ENCODE results near the gene PIWIL1.
A peak's percentile ranks its signal among the peaks of the same experiment; 100 is the strongest.

Gene PIWIL1

GRCh38 chr12:130369816-130370215 is 32.1 kb downstream of the PIWIL1 start:
- intact Hi-C loops (cut with DNase I), result no loop called here
- no peak for DNase-seq

GRCh38 chr12:130371296-130371695 is 33.6 kb downstream of the PIWIL1 start:
- intact Hi-C loops (cut with DNase I), result no loop called here
- DNase-seq, result no peak

- intact Hi-C loops (cut with DNase I), result no loop called here
- no peak for DNase-seq
These were observed 35.2 kb downstream of the PIWIL1 start for GRCh38 chr12:130372936-130373335.

GRCh38 chr12:130374083-130374482 is 36.4 kb downstream of the PIWIL1 start:
- intact Hi-C loops (cut with DNase I), result no loop called here
- DNase-seq, result no peak

DNA sequence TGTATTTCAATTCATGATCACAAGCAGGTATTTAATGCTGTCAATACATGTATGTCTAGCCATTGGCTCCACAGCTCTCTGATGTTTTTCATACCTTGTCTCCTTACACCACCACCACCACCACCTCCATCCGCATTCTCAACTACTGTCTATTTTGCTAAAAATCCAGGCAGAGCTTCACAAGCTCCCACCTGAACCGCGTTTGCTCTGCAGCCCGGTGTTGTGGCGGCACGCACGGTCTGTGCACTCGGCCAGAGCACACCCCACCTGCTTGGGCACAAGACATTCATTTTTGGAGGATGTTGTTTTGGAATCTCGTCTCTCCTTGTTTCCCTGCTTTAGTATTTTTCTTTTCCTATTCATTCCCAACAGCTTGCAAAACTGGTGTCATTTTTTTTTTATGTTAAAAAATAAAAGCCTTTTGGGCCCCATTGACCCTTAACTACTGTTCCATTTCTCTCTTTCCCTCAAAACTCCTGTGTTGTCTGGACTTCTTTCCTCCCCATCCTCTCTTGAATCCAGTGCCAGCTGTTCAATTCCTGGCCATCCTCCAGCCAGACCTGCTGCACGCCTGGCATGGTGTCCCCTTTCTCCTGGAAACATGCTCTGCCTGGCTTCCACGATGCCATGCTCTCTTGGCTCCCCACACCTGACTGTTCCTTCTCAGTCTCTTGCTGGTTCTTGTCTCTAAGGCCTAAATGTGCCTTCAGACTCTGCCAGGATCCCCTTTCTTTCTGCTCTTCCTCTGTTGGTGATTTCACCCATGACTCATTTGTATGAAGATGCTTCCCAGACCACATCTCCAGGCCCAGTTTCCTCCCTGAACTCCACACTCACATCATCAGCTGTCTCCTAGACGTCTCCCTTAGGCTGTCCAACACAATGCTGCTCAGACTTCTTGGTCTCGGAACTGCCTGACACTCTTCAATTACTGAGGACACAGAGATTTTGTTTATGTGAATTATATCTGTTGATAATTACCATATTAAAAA is 37.9 kb downstream of the PIWIL1 start:
- no peak for DNase-seq
- intact Hi-C loops (cut with DNase I), result no loop called here

- intact Hi-C loops (cut with DNase I), result no loop called here
- DNase-seq, result no peak
These were observed 45.1 kb downstream of the PIWIL1 start for GRCh38 chr12:130382818-130383217.

- no peak for DNase-seq
These were observed 46.5 kb downstream of the PIWIL1 start for GRCh38 chr12:130384234-130384633.

GRCh38 chr12:130385193-130385592 is 47.5 kb downstream of the PIWIL1 start:
- intact Hi-C loops (cut with DNase I), result no loop called here

More at GRCh38 chr12:130384234-130384633, 46.5 kb downstream of the PIWIL1 start:
- intact Hi-C loops (cut with DNase I), result no loop called here

GRCh38 chr12:130391186-130391585 is 53.5 kb downstream of the PIWIL1 start:
- peak in 1 of 10 donors; percentile 77 for DNase-seq
- intact Hi-C loops (cut with DNase I), result no loop called here

More at GRCh38 chr12:130385193-130385592, 47.5 kb downstream of the PIWIL1 start:
- DNase-seq, result no peak

GRCh38 chr12:130394906-130395305 is 57.2 kb downstream of the PIWIL1 start:
- intact Hi-C loops (cut with DNase I), result no loop called here
- DNase-seq, result no peak

GRCh38 chr12:130396667-130397066 is 59.0 kb downstream of the PIWIL1 start:
- intact Hi-C loops (cut with DNase I), result no loop called here
- DNase-seq, result no peak

DNA sequence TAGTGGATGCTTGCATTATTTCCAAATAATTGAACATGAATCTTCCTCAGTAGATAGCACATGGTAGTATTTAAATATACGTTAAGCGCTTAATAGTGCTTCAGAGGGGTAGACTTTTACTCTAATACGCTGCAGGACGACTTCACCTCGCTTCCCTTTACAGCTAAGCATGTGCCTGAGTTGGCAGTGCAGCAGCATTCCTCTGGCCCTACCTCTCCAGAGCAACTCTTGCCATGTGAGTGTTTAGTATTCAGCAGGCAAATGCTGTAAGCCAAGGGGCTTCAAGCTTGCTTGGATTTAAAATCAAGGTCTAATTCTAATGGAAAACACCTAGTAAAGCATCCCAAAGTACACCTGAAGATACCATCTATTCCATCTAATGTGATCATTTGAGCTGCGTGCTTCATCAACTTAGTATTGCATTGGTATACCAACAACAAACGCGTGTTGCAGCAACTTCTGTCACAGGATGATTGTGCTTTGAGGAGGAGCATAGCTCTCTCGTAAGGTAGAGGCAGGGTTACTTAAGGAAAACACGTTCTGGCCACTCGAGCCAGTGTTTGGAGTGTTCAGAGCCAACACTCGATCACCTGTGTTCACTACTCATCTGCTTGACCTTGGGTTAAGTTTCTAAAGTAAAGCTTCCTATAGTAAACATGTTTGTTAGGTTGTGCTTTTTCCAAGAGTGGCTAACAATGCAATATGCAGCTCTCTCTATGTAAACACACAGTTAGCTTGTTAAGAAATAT is 60.6 kb downstream of the PIWIL1 start:
- intact Hi-C loops (cut with DNase I), result no loop called here

GRCh38 chr12:130401703-130402102 is 64.0 kb downstream of the PIWIL1 start:
- intact Hi-C loops (cut with DNase I), result loop anchor here (5.0 kb wide), 1 partner anchor 346 kb away; no protein-coding TSS in a partner anchor
- DNase-seq, result no peak

More for the DNA sequence above, 60.6 kb downstream of the PIWIL1 start:
- no peak for DNase-seq

DNA sequence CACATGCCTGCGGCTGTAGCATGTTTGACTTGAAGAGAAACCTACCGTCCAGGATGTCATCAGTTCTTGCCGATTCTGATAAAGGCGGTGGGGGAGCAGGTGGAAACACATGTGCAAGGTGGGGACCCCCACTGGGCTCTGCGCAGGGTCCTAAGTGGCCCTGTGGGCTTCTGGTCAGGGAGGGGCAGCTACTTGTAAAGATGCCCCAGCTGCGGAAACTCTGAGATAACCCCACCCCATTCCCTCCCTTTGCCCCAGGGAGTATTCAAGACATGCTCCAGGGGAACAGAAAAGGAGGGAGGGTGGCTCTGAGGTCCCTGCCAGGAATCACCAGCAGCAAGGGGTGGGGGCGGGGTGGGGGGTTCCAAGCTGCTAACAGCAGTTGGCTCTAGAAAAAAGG is 67.6 kb downstream of the PIWIL1 start:
- DNase-seq, result no peak
- intact Hi-C loops (cut with DNase I), result no loop called here

GRCh38 chr12:130412384-130412783 is 74.7 kb downstream of the PIWIL1 start:
- intact Hi-C loops (cut with DNase I), result no loop called here
- no peak for DNase-seq

GRCh38 chr12:130413909-130414308 is 76.2 kb downstream of the PIWIL1 start:
- intact Hi-C loops (cut with DNase I), result no loop called here
- DNase-seq, result peak in 1 of 10 donors; percentile 59

GRCh38 chr12:130414381-130414780 is 76.7 kb downstream of the PIWIL1 start:
- peak in 1 of 10 donors; percentile 38 for DNase-seq
- intact Hi-C loops (cut with DNase I), result no loop called here

GRCh38 chr12:130418251-130418650 is 80.6 kb downstream of the PIWIL1 start:
- intact Hi-C loops (cut with DNase I), result no loop called here
- no peak for DNase-seq

- peak in 1 of 10 donors; percentile 76 for DNase-seq
- intact Hi-C loops (cut with DNase I), result no loop called here
These were observed 81.4 kb downstream of the PIWIL1 start for GRCh38 chr12:130419116-130419515.

DNA sequence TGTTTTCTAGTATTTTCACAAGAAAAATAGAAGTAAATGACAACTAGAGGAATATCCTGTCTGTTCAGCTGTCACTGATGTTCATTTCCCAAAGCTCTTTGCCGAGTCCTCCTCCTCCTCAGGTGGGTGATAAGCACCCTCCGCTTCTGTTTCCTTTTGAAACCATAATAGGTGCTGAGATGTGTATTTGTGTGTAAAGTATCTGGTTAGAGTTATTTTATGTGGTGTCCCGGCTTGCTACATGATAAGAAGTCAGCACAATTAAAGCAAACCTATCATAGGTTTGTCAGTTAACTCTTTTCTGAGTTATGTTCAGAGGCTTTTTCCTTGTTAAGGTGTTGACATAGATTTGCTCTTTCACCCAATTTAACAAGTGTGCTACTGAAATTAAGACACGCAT is 82.4 kb downstream of the PIWIL1 start:
- no peak for DNase-seq
- intact Hi-C loops (cut with DNase I), result no loop called here

- no peak for DNase-seq
- intact Hi-C loops (cut with DNase I), result no loop called here
These were observed 84.2 kb downstream of the PIWIL1 start for GRCh38 chr12:130421896-130422295.

Measured in posterior cingulate gyrus (tissue), 11 donors.